ENCODE measurements around the gene UNKL. TPM values are rescaled to one million over a fixed set of nuclear protein-coding genes. Genes with fewer than 3 reads are reported as not detected.

Gene UNKL
- total and polyA plus RNA-seq, 4 donors, result 7.9 to 31.2 (median 16.9) TPM

- DNase-seq (peak in 1 of 3 donors; percentile 6), ATAC-seq (ENCODE audit: insufficient read depth, low FRiP score) (no peak)
- Histone ChIP-seq H3K4me1 (ENCODE audit: control insufficient read depth in 5 of 5, insufficient read depth in 5 of 5, low read length in 5 of 5) (no peaks in the 10 kb centered on the region), H3K9me3 (ENCODE audit: control insufficient read depth in 4 of 4, insufficient read depth in 3 of 4, low read length in 3 of 4) (no peaks in the 10 kb centered on the region), H3K36me3 (ENCODE audit: control insufficient read depth in 4 of 4, insufficient read depth in 4 of 4, low read length in 4 of 4) (peaks cover 4 to 79% (median 5%) of the 10 kb centered on the region in 4 donors), H3K4me3 (no peak overlapping the region), H3K9ac (ENCODE audit: insufficient read depth in 1 of 2, low read length in 2 of 2) (no peak overlapping the region), H3K27ac (ENCODE audit: low read depth in 1 of 2, low read length in 1 of 2) (no peak overlapping the region), H3K27me3 (ENCODE audit: control insufficient read depth in 3 of 3, insufficient read depth in 3 of 3, low read length in 2 of 3) (no peaks in the 10 kb centered on the region)
- 90 to 91% methylated on average over 17 of the region's 17 CpGs for WGBS, 2 donors
- no peak for TF ChIP-seq CTCF (IDR thresholded peaks at IDR 0.05; ENCODE audit: control extremely low read depth, extremely low read depth)
Measured at GRCh38 chr16:1454561-1454960, 40.1 kb upstream of the UNKL start.

- Histone ChIP-seq H3K9ac (ENCODE audit: insufficient read depth in 1 of 2, low read length in 2 of 2) (no peak overlapping the region), H3K4me3 (no peak overlapping the region), H3K27ac (ENCODE audit: low read depth in 1 of 2, low read length in 1 of 2) (no peak overlapping the region), H3K4me1 (ENCODE audit: control insufficient read depth in 5 of 5, insufficient read depth in 5 of 5, low read length in 5 of 5) (no peaks in the 10 kb centered on the region), H3K36me3 (ENCODE audit: control insufficient read depth in 4 of 4, insufficient read depth in 4 of 4, low read length in 4 of 4) (peaks cover 2 to 85% (median 7%) of the 10 kb centered on the region in 4 donors), H3K9me3 (ENCODE audit: control insufficient read depth in 4 of 4, insufficient read depth in 3 of 4, low read length in 3 of 4) (no peaks in the 10 kb centered on the region), H3K27me3 (ENCODE audit: control insufficient read depth in 3 of 3, insufficient read depth in 3 of 3, low read length in 2 of 3) (no peaks in the 10 kb centered on the region)
- WGBS, 2 donors, result 95 to 96% methylated on average over 19 of the region's 19 CpGs
- DNase-seq (no peak), ATAC-seq (ENCODE audit: insufficient read depth, low FRiP score) (no peak)
- no peak for TF ChIP-seq CTCF (IDR thresholded peaks at IDR 0.05; ENCODE audit: control extremely low read depth, extremely low read depth)
Measured at GRCh38 chr16:1453316-1453715, 38.8 kb upstream of the UNKL start.

- Histone ChIP-seq H3K36me3 (ENCODE audit: control insufficient read depth in 4 of 4, insufficient read depth in 4 of 4, low read length in 4 of 4) (peaks cover 2 to 85% (median 7%) of the 10 kb centered on the region in 4 donors), H3K27ac (ENCODE audit: low read depth in 1 of 2, low read length in 1 of 2) (no peak overlapping the region), H3K4me1 (ENCODE audit: control insufficient read depth in 5 of 5, insufficient read depth in 5 of 5, low read length in 5 of 5) (no peaks in the 10 kb centered on the region), H3K27me3 (ENCODE audit: control insufficient read depth in 3 of 3, insufficient read depth in 3 of 3, low read length in 2 of 3) (no peaks in the 10 kb centered on the region), H3K9me3 (ENCODE audit: control insufficient read depth in 4 of 4, insufficient read depth in 3 of 4, low read length in 3 of 4) (no peaks in the 10 kb centered on the region), H3K4me3 (no peak overlapping the region), H3K9ac (ENCODE audit: insufficient read depth in 1 of 2, low read length in 2 of 2) (no peak overlapping the region)
- ATAC-seq (ENCODE audit: insufficient read depth, low FRiP score), result no peak
- DNase-seq, result no peak
- WGBS, 2 donors, result 97 to 98% methylated on average over 20 of the region's 20 CpGs
- no peak for TF ChIP-seq CTCF (IDR thresholded peaks at IDR 0.05; ENCODE audit: control extremely low read depth, extremely low read depth)
Measured at GRCh38 chr16:1452530-1452929, 38.0 kb upstream of the UNKL start.
